ENCODE measurements around the gene TRIM62.

Gene TRIM62

DNA sequence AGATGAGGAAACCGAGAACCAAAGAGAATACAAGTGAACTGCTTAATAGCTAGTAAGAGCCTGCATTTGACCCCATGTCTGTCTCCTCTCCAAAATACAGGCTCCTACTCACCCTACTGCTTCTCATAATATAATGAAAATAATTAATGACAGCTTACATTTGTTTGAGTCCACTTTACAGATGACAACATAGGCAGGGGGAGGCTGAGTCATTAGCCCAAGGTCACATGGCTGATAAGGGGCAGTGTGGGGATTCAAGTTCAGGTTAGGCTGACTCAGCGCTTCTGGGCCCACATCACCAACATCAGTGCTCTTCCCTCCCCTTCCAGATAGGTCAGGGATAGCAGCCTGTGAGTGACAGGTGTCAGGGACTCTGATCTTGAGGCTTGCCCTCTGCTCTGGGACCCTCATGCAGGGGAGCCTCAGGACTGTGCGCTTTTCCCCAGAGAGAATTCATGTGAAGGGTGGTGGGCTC, 84.7 kb downstream of the TRIM62 start:
- no peak for DNase-seq

DNA sequence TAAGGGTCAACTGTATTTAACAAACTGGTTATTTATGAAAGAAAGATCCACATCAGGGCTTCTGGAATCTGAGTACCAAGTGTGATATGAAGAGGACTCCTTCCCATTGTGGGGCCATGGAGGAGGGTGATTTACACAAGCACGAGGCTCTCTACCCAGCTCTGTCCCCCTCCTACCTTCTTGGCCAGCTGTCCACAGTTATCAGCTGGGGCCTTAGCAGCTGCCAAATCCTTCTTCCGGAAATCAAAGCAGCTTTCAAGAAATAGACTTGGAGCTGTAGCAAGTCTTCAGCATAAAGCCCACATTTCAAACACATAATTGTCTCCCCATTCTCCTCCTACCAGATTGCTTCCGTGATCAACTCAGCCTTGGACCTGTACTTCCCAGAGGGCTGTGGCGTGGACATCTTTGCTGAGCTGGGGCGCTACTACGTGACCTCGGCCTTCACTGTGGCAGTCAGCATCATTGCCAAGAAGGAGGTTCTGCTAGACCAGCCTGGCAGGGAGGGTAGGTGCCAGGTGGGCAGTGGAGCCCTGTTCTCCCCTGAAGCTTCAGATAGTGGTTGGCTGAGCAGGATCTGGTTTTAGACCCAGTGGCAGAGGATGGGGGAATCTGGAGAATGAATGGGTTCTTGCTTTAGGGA, 85.4 kb downstream of the TRIM62 start:
- no peak for DNase-seq
